ENCODE measurements around the gene TAS2R9.

TAS2R9 gene

GRCh38 chr12:10810068-10810467, at the start of gene TAS2R9:
Gene TAS2R9, minus strand, starts transcription at chr12:10810168. Its CDS starts 93 bp downstream, at chr12:10810075.
- Histone ChIP-seq H3K27ac (no peak within 1 kb of the TSS), H3K36me3 (no peaks in the 10 kb centered on the region), H3K4me1 (ENCODE audit: control insufficient read depth in 1 of 2, insufficient read depth in 1 of 2, low read depth in 1 of 2, low read length in 1 of 2) (no peaks in the 10 kb centered on the region), H3K9me3 (no peaks in the 10 kb centered on the region), H3K4me3 (ENCODE audit: low read depth in 1 of 2, low read length in 1 of 2) (no peak within 1 kb of the TSS), H3K27me3 (no peaks in the 10 kb centered on the region)
- TF ChIP-seq CTCF (IDR thresholded peaks at IDR 0.05): no peak

GRCh38 chr12:10855807-10856206, 45.8 kb upstream of the TAS2R9 start:
- TF ChIP-seq CTCF (IDR thresholded peaks at IDR 0.05): no peak
- H3K4me1 ChIP-seq (ENCODE audit: control insufficient read depth in 1 of 2, insufficient read depth in 1 of 2, low read depth in 1 of 2, low read length in 1 of 2): no peaks in the 10 kb centered on the region
- H3K27ac ChIP-seq: no peak overlapping the region
- no peaks in the 10 kb centered on the region for H3K36me3 ChIP-seq
- H3K9me3 ChIP-seq: no peaks in the 10 kb centered on the region
- H3K4me3 ChIP-seq (ENCODE audit: low read depth in 1 of 2, low read length in 1 of 2): no peak overlapping the region
- no peaks in the 10 kb centered on the region for H3K27me3 ChIP-seq

- Histone ChIP-seq H3K9me3 (no peaks in the 10 kb centered on the region), H3K27ac (no peak overlapping the region), H3K4me3 (ENCODE audit: low read depth in 1 of 2, low read length in 1 of 2) (no peak overlapping the region), H3K36me3 (no peaks in the 10 kb centered on the region), H3K27me3 (no peaks in the 10 kb centered on the region), H3K4me1 (ENCODE audit: control insufficient read depth in 1 of 2, insufficient read depth in 1 of 2, low read depth in 1 of 2, low read length in 1 of 2) (no peaks in the 10 kb centered on the region)
- no peak for TF ChIP-seq CTCF (IDR thresholded peaks at IDR 0.05)
These were observed 43.8 kb upstream of the TAS2R9 start for GRCh38 chr12:10853776-10854175.

- no peak overlapping the region for H3K27ac ChIP-seq
- H3K27me3 ChIP-seq: no peaks in the 10 kb centered on the region
- H3K4me3 ChIP-seq (ENCODE audit: low read depth in 1 of 2, low read length in 1 of 2): no peak overlapping the region
- no peaks in the 10 kb centered on the region for H3K4me1 ChIP-seq (ENCODE audit: control insufficient read depth in 1 of 2, insufficient read depth in 1 of 2, low read depth in 1 of 2, low read length in 1 of 2)
- H3K36me3 ChIP-seq: no peaks in the 10 kb centered on the region
- no peaks in the 10 kb centered on the region for H3K9me3 ChIP-seq
- TF ChIP-seq CTCF (IDR thresholded peaks at IDR 0.05): no peak
These were observed 41.4 kb upstream of the TAS2R9 start for GRCh38 chr12:10851243-10851858.

GRCh38 chr12:10849425-10849878, 39.5 kb upstream of the TAS2R9 start, which contains the start of gene PRR4:
Gene PRR4, minus strand, starts transcription at chr12:10849475. Its CDS starts 38 bp downstream, at chr12:10849437.
- H3K27ac ChIP-seq: no peak within 1 kb of the TSS
- H3K4me3 ChIP-seq (ENCODE audit: low read depth in 1 of 2, low read length in 1 of 2): no peak within 1 kb of the TSS
- TF ChIP-seq CTCF (IDR thresholded peaks at IDR 0.05): no peak

More at GRCh38 chr12:10849425-10849878, 39.5 kb upstream of the TAS2R9 start, which contains the start of gene PRR4:
- no peaks in the 10 kb centered on the region for H3K27me3 ChIP-seq
- H3K4me1 ChIP-seq (ENCODE audit: control insufficient read depth in 1 of 2, insufficient read depth in 1 of 2, low read depth in 1 of 2, low read length in 1 of 2): no peaks in the 10 kb centered on the region
- H3K36me3 ChIP-seq: no peaks in the 10 kb centered on the region
- no peaks in the 10 kb centered on the region for H3K9me3 ChIP-seq

Measured in neutrophil (primary cell).